Measurements from ENCODE around the gene SKOR1. TPM values are rescaled to one million over a fixed set of nuclear protein-coding genes. Genes with fewer than 3 reads are reported as not detected.

The SKOR1 gene
- total RNA-seq, 1 experiment from 2014 or later = 0.13 TPM

GRCh38 chr15:67806536-67806935 lies 18.8 kb upstream of the SKOR1 start:
- Histone ChIP-seq H4K5ac (ENCODE audit: insufficient read length, low read depth, low read length) (no peak overlapping the region), H2BK12ac (ENCODE audit: insufficient read length, low read depth, low read length) (no peak overlapping the region), H4K91ac (ENCODE audit: insufficient read length, low read depth, low read length) (no peak overlapping the region), H3K4me1 (ENCODE audit: insufficient read depth, low read length) (peaks cover 2% of the 10 kb centered on the region; the same call in 1 of the 2 replicates), H2AFZ (ENCODE audit: low read length) (no peak overlapping the region), H3K79me1 (ENCODE audit: insufficient read depth, low read depth, low read length, poor library complexity, severe bottlenecking) (no peaks in the 10 kb centered on the region), H3K79me2 (ENCODE audit: insufficient read depth, low read length) (no peaks in the 10 kb centered on the region), H2BK15ac (ENCODE audit: low read depth, low read length) (no peak overlapping the region), H3K56ac (ENCODE audit: insufficient read length, low read depth, low read length) (no peak overlapping the region), H3K27me3 (ENCODE audit: insufficient read depth, low read length) (no peaks in the 10 kb centered on the region), H2BK120ac (ENCODE audit: low read depth, low read length, poor library complexity, severe bottlenecking) (no peak overlapping the region), H3K9ac (ENCODE audit: extremely low read depth, insufficient read length, low read length) (no peak overlapping the region), H3K4ac (ENCODE audit: low read depth, low read length) (no peak overlapping the region), H3K23ac (ENCODE audit: insufficient read length, low read depth, low read length) (no peak overlapping the region), H2BK20ac (ENCODE audit: low read depth, low read length, poor library complexity, severe bottlenecking) (no peak overlapping the region), H3K18ac (ENCODE audit: insufficient read length, low read depth, low read length) (no peak overlapping the region), H3K9me3 (ENCODE audit: control insufficient read depth, low read depth, low read length) (no peaks in the 10 kb centered on the region), H3K14ac (ENCODE audit: insufficient read depth, low read length) (no peak overlapping the region), H3K23me2 (ENCODE audit: insufficient read length, low read depth, low read length, poor library complexity, severe bottlenecking) (no peaks in the 10 kb centered on the region), H2AK5ac (ENCODE audit: insufficient read length, low read length) (no peak overlapping the region), H3T11ph (ENCODE audit: low read length) (no peak overlapping the region), H4K8ac (replicated peaks; ENCODE audit: insufficient read length, low read depth, low read length) (no peak overlapping the region), H3K27ac (ENCODE audit: insufficient read length, low read depth, low read length) (no peak overlapping the region), H4K20me1 (ENCODE audit: control insufficient read depth, insufficient read depth, insufficient read length) (no peaks in the 10 kb centered on the region), H2BK5ac (ENCODE audit: insufficient read length, low read length) (no peak overlapping the region), H3K4me2 (ENCODE audit: insufficient read depth, insufficient read length, low read length) (no peak overlapping the region)
- Mint-ChIP-seq H3K27me3 (ENCODE audit: low read depth) (no peaks in the 10 kb centered on the region; the same call in 1 of the 2 replicates), H3K36me3 (ENCODE audit: insufficient read depth in 1 of 3, low read depth in 3 of 3) (no peaks in the 10 kb centered on the region; a peak in 1 of 7 replicates), H3K9me3 (no peaks in the 10 kb centered on the region), H3K4me3 (no peak overlapping the region), H3K4me1 (peaks cover 14 to 24% of the 10 kb centered on the region in 2 experiments), H3K27ac (no peak overlapping the region)
- DNase-seq = peak; percentile 30
- TF ChIP-seq CTCF (conservative IDR thresholded peaks at IDR 0.05) = no peak
- no CpG with 5 or more reads among the region's 18 CpGs for WGBS (ENCODE audit: extremely low coverage, insufficient read length, low lambda C conversion rate)
